Neutrophil (primary cell): ENCODE measurements around the gene DAB2IP.

ENCODE experiments used
- H3K27ac ChIP-seq: fragments of 200-600 bp; sonication (generic); 2 replicates; pipeline ENCODE4 v1.5.1; 2016; ENCODE audit warnings: mild to moderate bottlenecking, moderate library complexity
- H3K27me3 ChIP-seq: fragments of 200-600 bp; sonication (generic); 2 replicates; pipeline ENCODE4 v1.6.0; 2016; ENCODE audit warnings: mild to moderate bottlenecking
- H3K36me3 ChIP-seq: fragments of 200-600 bp; sonication (generic); 2 replicates; pipeline ENCODE4 v1.5.1; 2017
- H3K4me1 ChIP-seq, 2 experiments: fragments of 200-600 bp in 1 of 2; sonication (generic) in 1 of 2; 1 replicate in 1 of 2; 2 replicates in 1 of 2; pipeline versions ENCODE4 v1.5.1 to v1.6.1; 2013 to 2016; ENCODE audit warnings: low read depth in 1 of 2, low read length in 1 of 2, mild to moderate bottlenecking in 1 of 2, moderate library complexity in 1 of 2; ENCODE audit not compliant: control insufficient read depth in 1 of 2, insufficient read depth in 1 of 2
- H3K4me3 ChIP-seq, 2 experiments: fragments of 200-600 bp in 1 of 2; sonication (generic) in 1 of 2; 1 replicate in 1 of 2; 2 replicates in 1 of 2; pipeline ENCODE4 v1.5.1; 2013 to 2016; ENCODE audit warnings: low read depth in 1 of 2, low read length in 1 of 2, mild to moderate bottlenecking in 1 of 2, moderate library complexity in 1 of 2
- H3K9me3 ChIP-seq: fragments of 200-600 bp; sonication (generic); 2 replicates; pipeline ENCODE4 v1.5.1; 2016
- TF ChIP-seq, protein P1 (sequence below): fragments of 200-600 bp; sonication (generic); IDR thresholded peaks from 2 replicates; pipeline ENCODE4 v1.5.1; 2016; ENCODE audit warnings: antibody characterized with exemption

Gene DAB2IP

DNA sequence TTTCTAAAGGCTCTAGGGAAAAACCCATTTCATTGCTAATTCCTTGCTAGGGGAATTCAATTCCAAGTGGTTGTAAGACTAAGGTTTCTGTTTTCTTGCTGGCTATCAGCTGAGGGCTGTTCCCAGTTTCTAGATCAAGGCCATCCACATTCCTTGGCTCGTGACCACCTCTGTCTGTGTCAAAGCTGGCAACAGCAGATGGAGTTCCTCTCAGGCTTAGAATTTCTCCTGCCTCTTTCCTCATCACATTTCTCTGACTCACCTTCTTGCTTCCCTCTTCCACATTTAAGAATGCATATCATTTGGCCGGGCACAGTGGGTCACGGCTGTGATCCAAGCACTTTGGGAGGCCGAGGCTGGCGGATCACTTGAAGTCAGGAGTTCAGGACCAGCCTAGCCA is 19.0 kb downstream of the DAB2IP start:
- no peaks in the 10 kb centered on the region for H3K9me3 ChIP-seq
- TF ChIP-seq, protein P1, sequence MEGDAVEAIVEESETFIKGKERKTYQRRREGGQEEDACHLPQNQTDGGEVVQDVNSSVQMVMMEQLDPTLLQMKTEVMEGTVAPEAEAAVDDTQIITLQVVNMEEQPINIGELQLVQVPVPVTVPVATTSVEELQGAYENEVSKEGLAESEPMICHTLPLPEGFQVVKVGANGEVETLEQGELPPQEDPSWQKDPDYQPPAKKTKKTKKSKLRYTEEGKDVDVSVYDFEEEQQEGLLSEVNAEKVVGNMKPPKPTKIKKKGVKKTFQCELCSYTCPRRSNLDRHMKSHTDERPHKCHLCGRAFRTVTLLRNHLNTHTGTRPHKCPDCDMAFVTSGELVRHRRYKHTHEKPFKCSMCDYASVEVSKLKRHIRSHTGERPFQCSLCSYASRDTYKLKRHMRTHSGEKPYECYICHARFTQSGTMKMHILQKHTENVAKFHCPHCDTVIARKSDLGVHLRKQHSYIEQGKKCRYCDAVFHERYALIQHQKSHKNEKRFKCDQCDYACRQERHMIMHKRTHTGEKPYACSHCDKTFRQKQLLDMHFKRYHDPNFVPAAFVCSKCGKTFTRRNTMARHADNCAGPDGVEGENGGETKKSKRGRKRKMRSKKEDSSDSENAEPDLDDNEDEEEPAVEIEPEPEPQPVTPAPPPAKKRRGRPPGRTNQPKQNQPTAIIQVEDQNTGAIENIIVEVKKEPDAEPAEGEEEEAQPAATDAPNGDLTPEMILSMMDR, result no peak
- no peaks in the 10 kb centered on the region for H3K36me3 ChIP-seq
- H3K4me3 ChIP-seq, result no peak overlapping the region
- H3K4me1 ChIP-seq, result no peaks in the 10 kb centered on the region
- peaks cover 55% of the 10 kb centered on the region for H3K27me3 ChIP-seq
- no peak overlapping the region for H3K27ac ChIP-seq

DNA sequence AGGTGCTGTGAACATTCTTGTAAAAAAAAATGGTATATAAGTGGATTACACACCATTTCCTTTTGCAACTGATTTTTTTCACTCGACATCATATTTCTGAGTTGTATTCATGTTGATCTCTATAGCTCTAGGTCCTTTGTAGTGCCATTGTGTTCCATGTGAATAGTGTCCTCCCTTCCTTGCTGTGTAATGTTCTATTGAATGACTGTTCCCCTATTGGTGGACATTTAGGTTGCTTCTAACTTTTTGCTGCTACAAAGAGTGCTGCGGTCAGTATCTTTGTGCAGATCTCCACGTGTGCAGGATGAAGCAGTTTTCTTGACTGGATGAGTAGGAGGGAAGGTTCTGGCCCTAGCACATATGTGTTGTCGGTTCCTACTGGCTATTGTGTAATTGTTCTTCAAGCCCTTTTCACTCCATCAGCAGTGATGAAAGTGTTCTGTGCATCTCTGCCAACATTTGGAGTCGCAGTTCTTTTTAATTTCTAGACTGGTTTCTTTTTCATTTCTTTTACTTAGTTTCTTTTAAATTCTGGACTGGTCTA is 20.2 kb downstream of the DAB2IP start:
- Histone ChIP-seq H3K9me3 (no peaks in the 10 kb centered on the region), H3K4me1 (no peaks in the 10 kb centered on the region), H3K36me3 (no peaks in the 10 kb centered on the region), H3K27ac (no peak overlapping the region), H3K4me3 (no peak overlapping the region), H3K27me3 (peaks cover 50% of the 10 kb centered on the region)
- TF ChIP-seq, protein P1, result no peak

DNA sequence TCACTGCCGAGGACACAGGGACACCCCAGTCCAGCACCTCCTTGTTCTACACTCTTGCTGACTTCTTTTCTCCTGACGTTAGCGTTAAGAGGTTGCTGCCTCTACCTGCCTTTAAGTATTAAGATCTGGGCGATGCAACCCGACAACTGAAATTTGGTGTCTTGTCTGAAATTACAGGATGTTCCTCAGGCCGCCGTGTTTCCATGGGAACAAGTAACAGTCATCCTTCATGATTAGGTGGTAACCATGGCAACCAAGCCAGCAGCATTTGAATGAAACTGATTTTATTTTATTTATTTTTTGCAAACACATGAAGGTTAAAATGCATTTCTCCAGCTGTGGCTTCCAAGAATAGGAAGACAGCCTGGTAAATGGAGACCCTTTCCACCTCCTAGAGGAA is 20.8 kb downstream of the DAB2IP start:
- TF ChIP-seq, protein P1, result no peak
- H3K27me3 ChIP-seq, result peaks cover 50% of the 10 kb centered on the region

DNA sequence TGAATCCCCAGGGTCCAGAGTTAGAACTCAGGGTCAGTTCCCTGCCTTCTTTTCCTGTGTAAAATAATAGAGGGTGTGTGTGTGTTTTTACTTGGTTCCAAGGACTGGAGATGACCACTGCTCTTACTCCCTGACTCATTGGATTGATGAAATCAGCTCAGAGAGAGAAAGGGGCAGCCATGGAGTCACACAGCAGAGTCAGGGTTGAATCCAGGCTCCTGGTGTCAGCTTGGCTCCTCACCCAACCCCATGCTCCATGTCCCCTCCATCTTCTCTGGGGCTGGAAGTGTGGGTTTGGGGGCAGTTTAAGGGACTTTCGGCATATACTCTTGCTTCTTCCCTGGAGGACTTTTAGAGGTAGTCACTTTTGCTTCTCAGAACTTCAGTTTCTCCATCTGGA is 21.6 kb downstream of the DAB2IP start:
- Histone ChIP-seq H3K27ac (no peak overlapping the region), H3K9me3 (no peaks in the 10 kb centered on the region), H3K27me3 (peaks cover 50% of the 10 kb centered on the region), H3K36me3 (no peaks in the 10 kb centered on the region), H3K4me1 (no peaks in the 10 kb centered on the region), H3K4me3 (no peak overlapping the region)
- TF ChIP-seq, protein P1, result no peak

More for the DNA sequence above, 20.8 kb downstream of the DAB2IP start:
- Histone ChIP-seq H3K27ac (no peak overlapping the region), H3K9me3 (no peaks in the 10 kb centered on the region), H3K4me3 (no peak overlapping the region), H3K4me1 (no peaks in the 10 kb centered on the region), H3K36me3 (no peaks in the 10 kb centered on the region)

DNA sequence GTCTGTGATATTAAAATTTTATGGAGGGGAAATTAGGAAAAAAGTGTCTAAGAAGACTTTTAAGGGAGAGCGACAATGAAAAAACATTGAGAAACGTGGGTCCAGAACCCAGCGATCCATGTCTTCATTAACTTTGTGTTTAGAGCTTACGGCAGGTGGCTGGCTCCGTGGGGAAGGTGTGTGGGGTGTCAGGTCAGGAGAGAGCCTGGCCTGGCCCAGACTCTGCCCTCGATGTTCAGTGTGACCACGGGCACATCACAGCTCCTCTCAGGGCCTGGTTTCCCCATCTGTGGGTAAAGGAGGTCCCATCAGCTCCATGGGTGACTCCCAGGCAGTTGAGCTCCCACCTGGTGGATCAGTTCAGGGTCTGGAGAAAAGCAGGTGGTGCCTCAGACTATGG is 22.1 kb downstream of the DAB2IP start:
- Histone ChIP-seq H3K9me3 (no peaks in the 10 kb centered on the region), H3K4me1 (no peaks in the 10 kb centered on the region), H3K36me3 (no peaks in the 10 kb centered on the region), H3K27ac (no peak overlapping the region), H3K4me3 (no peak overlapping the region), H3K27me3 (peaks cover 50% of the 10 kb centered on the region)
- TF ChIP-seq, protein P1, result no peak

GRCh38 chr9:121674017-121674416 is 22.6 kb downstream of the DAB2IP start:
- no peak overlapping the region for H3K27ac ChIP-seq
- no peaks in the 10 kb centered on the region for H3K36me3 ChIP-seq
- H3K27me3 ChIP-seq, result peaks cover 48% of the 10 kb centered on the region
- H3K4me1 ChIP-seq, result no peaks in the 10 kb centered on the region
- TF ChIP-seq, protein P1, result no peak
- H3K9me3 ChIP-seq, result no peaks in the 10 kb centered on the region
- no peak overlapping the region for H3K4me3 ChIP-seq
